ENCODE data around the gene RNF115.

The RNF115 gene

DNA sequence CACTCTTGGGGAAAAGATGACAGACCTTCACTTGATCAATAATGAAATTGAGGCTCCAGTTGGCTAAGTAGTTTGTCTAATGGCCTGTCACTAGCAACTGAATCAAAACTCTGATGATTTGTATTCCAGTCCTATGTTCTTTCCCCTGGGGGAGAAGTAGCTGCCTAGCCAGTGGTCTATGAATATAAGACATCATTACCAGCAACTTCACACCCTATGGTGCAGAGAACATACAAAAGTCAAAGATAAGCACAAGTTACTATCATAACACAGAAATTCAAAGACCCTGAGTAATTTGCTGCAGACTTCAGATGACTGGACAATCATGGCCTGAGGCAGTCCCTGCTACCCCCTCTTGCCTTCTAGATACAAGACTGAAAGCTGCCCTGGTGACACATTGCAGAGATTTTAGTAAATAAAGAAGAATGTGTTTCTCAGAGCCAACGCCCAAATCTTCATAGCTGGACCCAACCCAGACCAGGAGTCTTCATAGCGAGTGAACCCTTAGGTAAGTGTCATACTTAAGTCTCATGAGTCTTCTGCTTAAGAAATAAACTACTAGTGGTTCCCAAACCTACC is 117.7 kb downstream of the RNF115 start:
- Histone ChIP-seq H3K9ac (ENCODE audit: low read depth in 1 of 2, low read length in 2 of 2) (no peak overlapping the region), H3K9me3 (ENCODE audit: control insufficient read depth in 2 of 2, low read length in 2 of 2) (no peaks in the 10 kb centered on the region), H3K4me3 (ENCODE audit: low read length in 2 of 2) (no peak overlapping the region), H3K27ac (ENCODE audit: low read depth in 2 of 2, low read length in 2 of 2) (no peak overlapping the region), H3K27me3 (ENCODE audit: control insufficient read depth in 2 of 2, insufficient read depth in 2 of 2, low read length in 2 of 2) (no peaks in the 10 kb centered on the region), H3K4me1 (ENCODE audit: control insufficient read depth in 2 of 2, insufficient read depth in 2 of 2, low read length in 2 of 2) (peaks cover 0 to 14% of the 10 kb centered on the region in 2 donors), H3K36me3 (ENCODE audit: control insufficient read depth in 2 of 2, insufficient read depth in 2 of 2, low read length in 2 of 2) (no peaks in the 10 kb centered on the region)

DNA sequence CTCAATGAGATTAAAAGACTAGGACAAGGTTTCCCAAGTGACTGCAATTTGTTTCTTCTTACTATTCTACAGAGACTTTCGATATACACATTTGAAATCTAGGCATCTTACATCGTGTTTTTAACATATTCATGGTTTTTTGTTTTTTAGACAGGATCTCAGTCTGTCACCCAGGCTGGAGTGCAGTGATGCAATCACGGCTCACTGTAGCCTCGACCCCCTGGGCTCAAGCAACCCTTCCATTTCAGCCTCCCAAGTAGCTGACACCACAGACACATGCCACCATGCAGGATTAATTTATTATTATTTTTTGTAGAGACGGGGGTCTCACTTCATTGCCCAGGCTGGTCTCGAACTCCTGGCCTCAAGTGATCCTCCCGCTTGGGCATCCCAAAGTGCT is 118.3 kb downstream of the RNF115 start:
- Histone ChIP-seq H3K4me1 (ENCODE audit: control insufficient read depth in 2 of 2, insufficient read depth in 2 of 2, low read length in 2 of 2) (peaks cover 0 to 14% of the 10 kb centered on the region in 2 donors), H3K9ac (ENCODE audit: low read depth in 1 of 2, low read length in 2 of 2) (no peak overlapping the region), H3K27me3 (ENCODE audit: control insufficient read depth in 2 of 2, insufficient read depth in 2 of 2, low read length in 2 of 2) (no peaks in the 10 kb centered on the region), H3K9me3 (ENCODE audit: control insufficient read depth in 2 of 2, low read length in 2 of 2) (no peaks in the 10 kb centered on the region), H3K4me3 (ENCODE audit: low read length in 2 of 2) (no peak overlapping the region), H3K36me3 (ENCODE audit: control insufficient read depth in 2 of 2, insufficient read depth in 2 of 2, low read length in 2 of 2) (no peaks in the 10 kb centered on the region), H3K27ac (ENCODE audit: low read depth in 2 of 2, low read length in 2 of 2) (no peak overlapping the region)

DNA sequence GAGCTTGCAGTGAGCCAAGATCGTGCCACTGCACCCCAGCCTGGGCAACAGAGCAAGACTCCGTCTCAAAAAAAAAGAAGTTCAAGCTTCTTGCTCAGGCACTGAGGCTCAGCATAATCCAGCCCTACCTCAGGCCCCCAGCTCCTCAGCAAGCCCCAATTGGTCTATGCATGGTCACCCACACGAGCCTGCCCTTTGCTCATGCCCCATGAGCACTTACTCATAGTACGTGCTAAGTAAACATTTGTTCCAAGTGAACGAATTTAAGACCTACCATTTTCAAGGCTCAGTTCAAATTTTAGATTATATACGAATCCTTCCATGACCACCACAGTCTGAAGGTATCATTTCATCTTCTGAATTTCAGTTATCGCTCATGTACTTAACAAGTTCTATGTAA is 121.1 kb downstream of the RNF115 start:
- peaks cover 0 to 10% of the 10 kb centered on the region in 2 donors for H3K4me1 ChIP-seq (ENCODE audit: control insufficient read depth in 2 of 2, insufficient read depth in 2 of 2, low read length in 2 of 2)
- no peaks in the 10 kb centered on the region for H3K36me3 ChIP-seq (ENCODE audit: control insufficient read depth in 2 of 2, insufficient read depth in 2 of 2, low read length in 2 of 2)
- H3K9me3 ChIP-seq (ENCODE audit: control insufficient read depth in 2 of 2, low read length in 2 of 2), result no peaks in the 10 kb centered on the region
- H3K27ac ChIP-seq (ENCODE audit: low read depth in 2 of 2, low read length in 2 of 2), result no peak overlapping the region
- no peak overlapping the region for H3K9ac ChIP-seq (ENCODE audit: low read depth in 1 of 2, low read length in 2 of 2)
- H3K4me3 ChIP-seq (ENCODE audit: low read length in 2 of 2), result no peak overlapping the region
- no peaks in the 10 kb centered on the region for H3K27me3 ChIP-seq (ENCODE audit: control insufficient read depth in 2 of 2, insufficient read depth in 2 of 2, low read length in 2 of 2)

DNA sequence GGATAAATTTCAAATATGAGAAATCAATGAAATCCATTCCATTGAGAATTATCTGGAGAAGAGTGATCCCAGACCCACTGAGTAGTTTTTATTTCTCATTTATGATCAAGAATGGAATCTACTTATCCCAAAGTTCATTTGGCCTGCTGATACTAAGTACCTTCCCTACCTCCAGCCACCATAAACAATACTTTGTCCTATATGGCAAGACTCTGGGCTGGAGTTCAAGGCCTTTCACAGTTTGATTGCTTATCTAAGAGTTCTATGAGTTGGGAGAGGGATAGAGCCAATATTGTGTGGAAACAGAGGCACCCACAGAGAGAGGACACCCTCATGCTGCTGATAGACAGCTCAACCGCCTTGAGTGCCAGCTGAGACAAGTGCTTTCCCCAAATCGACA is 121.8 kb downstream of the RNF115 start:
- H3K27me3 ChIP-seq (ENCODE audit: control insufficient read depth in 2 of 2, insufficient read depth in 2 of 2, low read length in 2 of 2), result no peaks in the 10 kb centered on the region
- no peaks in the 10 kb centered on the region for H3K9me3 ChIP-seq (ENCODE audit: control insufficient read depth in 2 of 2, low read length in 2 of 2)

DNA sequence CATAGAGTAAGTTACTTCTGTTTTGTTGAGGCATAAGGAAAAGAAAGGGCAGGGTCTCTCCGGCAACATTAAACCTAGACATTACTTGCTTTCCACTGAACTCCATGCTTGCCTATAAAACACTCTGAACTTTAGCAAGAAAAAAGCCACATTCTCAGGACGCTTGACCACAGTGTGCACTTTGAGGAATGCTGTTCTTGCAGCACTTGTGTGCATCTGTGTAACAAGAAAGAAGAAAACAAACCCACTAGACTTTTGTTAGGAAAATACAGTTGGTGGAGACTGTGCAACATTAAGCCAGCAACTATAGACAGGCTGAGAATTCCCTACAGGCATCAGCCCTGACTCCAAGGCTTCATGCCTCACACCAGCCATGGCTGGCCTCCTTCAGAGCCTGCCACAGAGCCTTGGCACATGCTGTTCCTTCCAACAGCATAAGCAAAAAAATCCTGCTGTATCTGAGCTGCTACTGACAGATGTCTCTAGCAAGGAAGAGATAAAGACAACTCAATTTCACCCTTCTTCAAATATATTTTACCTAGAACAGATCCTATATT is 122.5 kb downstream of the RNF115 start:
- Histone ChIP-seq H3K27ac (ENCODE audit: low read depth in 2 of 2, low read length in 2 of 2) (no peak overlapping the region), H3K4me3 (ENCODE audit: low read length in 2 of 2) (no peak overlapping the region), H3K36me3 (ENCODE audit: control insufficient read depth in 2 of 2, insufficient read depth in 2 of 2, low read length in 2 of 2) (no peaks in the 10 kb centered on the region), H3K9me3 (ENCODE audit: control insufficient read depth in 2 of 2, low read length in 2 of 2) (no peaks in the 10 kb centered on the region), H3K4me1 (ENCODE audit: control insufficient read depth in 2 of 2, insufficient read depth in 2 of 2, low read length in 2 of 2) (no peaks in the 10 kb centered on the region), H3K9ac (ENCODE audit: low read depth in 1 of 2, low read length in 2 of 2) (no peak overlapping the region), H3K27me3 (ENCODE audit: control insufficient read depth in 2 of 2, insufficient read depth in 2 of 2, low read length in 2 of 2) (no peaks in the 10 kb centered on the region)

More for the DNA sequence above, 121.8 kb downstream of the RNF115 start:
- H3K4me1 ChIP-seq (ENCODE audit: control insufficient read depth in 2 of 2, insufficient read depth in 2 of 2, low read length in 2 of 2), result peaks cover 0 to 4% of the 10 kb centered on the region in 2 donors
- no peak overlapping the region for H3K9ac ChIP-seq (ENCODE audit: low read depth in 1 of 2, low read length in 2 of 2)
- no peak overlapping the region for H3K4me3 ChIP-seq (ENCODE audit: low read length in 2 of 2)
- no peak overlapping the region for H3K27ac ChIP-seq (ENCODE audit: low read depth in 2 of 2, low read length in 2 of 2)
- H3K36me3 ChIP-seq (ENCODE audit: control insufficient read depth in 2 of 2, insufficient read depth in 2 of 2, low read length in 2 of 2), result no peaks in the 10 kb centered on the region

DNA sequence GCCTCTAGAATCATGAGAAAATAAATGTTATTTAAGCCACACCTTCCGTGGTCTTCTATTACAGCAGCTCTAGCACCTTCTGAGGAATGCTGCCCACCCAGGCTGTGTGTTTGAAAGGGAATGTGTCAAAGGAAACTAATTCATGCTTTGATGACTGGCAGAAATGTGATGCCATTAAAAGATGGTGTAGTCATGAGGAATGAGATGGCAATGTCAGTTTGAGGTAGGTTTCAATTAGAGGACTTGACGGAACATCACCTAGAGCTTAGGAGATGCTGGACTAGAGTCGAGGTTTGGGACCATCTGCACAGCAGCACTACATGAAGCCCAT is 127.3 kb downstream of the RNF115 start:
- no peaks in the 10 kb centered on the region for H3K4me1 ChIP-seq (ENCODE audit: control insufficient read depth in 2 of 2, insufficient read depth in 2 of 2, low read length in 2 of 2)
- no peak overlapping the region for H3K9ac ChIP-seq (ENCODE audit: low read depth in 1 of 2, low read length in 2 of 2)
- H3K4me3 ChIP-seq (ENCODE audit: low read length in 2 of 2), result no peak overlapping the region
- no peaks in the 10 kb centered on the region for H3K36me3 ChIP-seq (ENCODE audit: control insufficient read depth in 2 of 2, insufficient read depth in 2 of 2, low read length in 2 of 2)
- no peaks in the 10 kb centered on the region for H3K27me3 ChIP-seq (ENCODE audit: control insufficient read depth in 2 of 2, insufficient read depth in 2 of 2, low read length in 2 of 2)
- H3K27ac ChIP-seq (ENCODE audit: low read depth in 2 of 2, low read length in 2 of 2), result no peak overlapping the region
- H3K9me3 ChIP-seq (ENCODE audit: control insufficient read depth in 2 of 2, low read length in 2 of 2), result no peaks in the 10 kb centered on the region

DNA sequence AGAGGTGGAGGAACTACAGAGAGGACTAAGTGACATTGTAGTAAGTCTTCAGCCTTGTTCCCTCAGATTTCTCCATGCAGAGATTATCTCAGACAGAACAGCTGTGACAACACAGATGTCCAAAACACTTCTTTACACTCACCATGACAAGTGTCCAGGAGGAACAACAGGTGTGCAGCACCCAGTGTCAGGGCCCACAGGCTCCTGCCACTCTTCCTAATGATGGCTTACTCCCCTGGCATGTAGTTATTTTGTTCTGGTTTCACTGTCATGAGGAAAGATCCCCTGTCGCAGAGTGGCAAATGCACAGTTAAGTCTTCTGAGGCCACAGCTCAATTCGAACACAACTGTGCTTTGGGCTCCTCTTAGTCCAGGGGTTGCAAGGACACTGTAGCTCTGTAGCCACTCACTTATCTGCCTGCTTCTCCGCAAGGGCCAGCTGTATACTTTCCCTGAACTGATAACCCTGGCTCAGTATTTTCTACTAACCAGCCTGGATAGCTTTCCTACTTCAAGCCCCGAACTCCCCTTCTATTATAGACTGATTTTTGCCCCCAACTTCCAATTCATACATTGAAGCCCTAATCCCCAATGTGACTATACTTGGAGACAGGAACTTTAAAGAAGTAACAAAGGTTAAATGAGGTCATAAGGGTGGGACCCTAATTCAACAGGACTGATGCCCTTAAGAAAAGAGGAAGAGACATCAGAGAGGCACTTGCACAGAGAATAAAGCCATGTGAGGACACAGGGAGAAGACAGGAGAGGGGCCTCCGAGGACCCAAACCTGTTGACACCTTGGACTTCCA is 127.9 kb downstream of the RNF115 start:
- H3K36me3 ChIP-seq (ENCODE audit: control insufficient read depth in 2 of 2, insufficient read depth in 2 of 2, low read length in 2 of 2), result no peaks in the 10 kb centered on the region
- peaks cover 0 to 2% of the 10 kb centered on the region in 2 donors for H3K4me1 ChIP-seq (ENCODE audit: control insufficient read depth in 2 of 2, insufficient read depth in 2 of 2, low read length in 2 of 2)
- H3K27me3 ChIP-seq (ENCODE audit: control insufficient read depth in 2 of 2, insufficient read depth in 2 of 2, low read length in 2 of 2), result no peaks in the 10 kb centered on the region
- no peak overlapping the region for H3K9ac ChIP-seq (ENCODE audit: low read depth in 1 of 2, low read length in 2 of 2)
- no peaks in the 10 kb centered on the region for H3K9me3 ChIP-seq (ENCODE audit: control insufficient read depth in 2 of 2, low read length in 2 of 2)
- no peak overlapping the region for H3K27ac ChIP-seq (ENCODE audit: low read depth in 2 of 2, low read length in 2 of 2)
- H3K4me3 ChIP-seq (ENCODE audit: low read length in 2 of 2), result no peak overlapping the region

DNA sequence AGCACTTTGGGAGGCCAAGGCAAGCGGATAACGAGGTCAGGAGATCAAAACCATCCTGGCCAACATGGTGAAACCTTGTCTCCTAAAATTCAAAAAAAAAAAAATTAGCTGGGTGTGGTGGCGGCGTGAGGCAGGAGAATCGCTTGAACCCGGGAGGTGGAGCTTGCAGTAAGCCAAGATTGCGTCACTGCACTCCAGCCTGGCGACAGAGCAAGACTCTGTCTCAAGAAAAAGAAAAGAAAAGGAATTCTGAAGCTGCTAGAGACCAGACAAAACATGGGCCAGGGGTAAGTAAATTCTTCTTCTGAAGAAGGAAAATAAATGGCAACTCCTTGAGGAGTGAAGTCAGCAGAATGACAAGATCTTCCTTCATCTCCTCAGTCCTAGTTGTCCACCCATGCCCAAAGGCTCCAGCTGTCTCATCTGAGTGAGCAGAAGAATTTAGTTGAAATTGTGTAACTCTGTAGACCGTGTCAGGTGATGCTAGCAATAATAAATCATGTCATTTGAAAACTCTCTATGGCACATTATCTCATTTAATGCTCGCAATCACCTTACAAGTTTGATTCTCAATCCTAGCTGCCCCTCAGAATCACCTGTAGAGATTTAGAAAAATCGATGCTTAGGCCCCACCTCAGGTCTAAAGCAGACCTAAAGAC is 131.0 kb downstream of the RNF115 start:
- Histone ChIP-seq H3K27me3 (ENCODE audit: control insufficient read depth in 2 of 2, insufficient read depth in 2 of 2, low read length in 2 of 2) (no peaks in the 10 kb centered on the region), H3K4me1 (ENCODE audit: control insufficient read depth in 2 of 2, insufficient read depth in 2 of 2, low read length in 2 of 2) (peaks cover 0 to 6% of the 10 kb centered on the region in 2 donors), H3K9ac (ENCODE audit: low read depth in 1 of 2, low read length in 2 of 2) (no peak overlapping the region), H3K9me3 (ENCODE audit: control insufficient read depth in 2 of 2, low read length in 2 of 2) (no peaks in the 10 kb centered on the region), H3K36me3 (ENCODE audit: control insufficient read depth in 2 of 2, insufficient read depth in 2 of 2, low read length in 2 of 2) (no peaks in the 10 kb centered on the region), H3K4me3 (ENCODE audit: low read length in 2 of 2) (no peak overlapping the region), H3K27ac (ENCODE audit: low read depth in 2 of 2, low read length in 2 of 2) (no peak overlapping the region)

DNA sequence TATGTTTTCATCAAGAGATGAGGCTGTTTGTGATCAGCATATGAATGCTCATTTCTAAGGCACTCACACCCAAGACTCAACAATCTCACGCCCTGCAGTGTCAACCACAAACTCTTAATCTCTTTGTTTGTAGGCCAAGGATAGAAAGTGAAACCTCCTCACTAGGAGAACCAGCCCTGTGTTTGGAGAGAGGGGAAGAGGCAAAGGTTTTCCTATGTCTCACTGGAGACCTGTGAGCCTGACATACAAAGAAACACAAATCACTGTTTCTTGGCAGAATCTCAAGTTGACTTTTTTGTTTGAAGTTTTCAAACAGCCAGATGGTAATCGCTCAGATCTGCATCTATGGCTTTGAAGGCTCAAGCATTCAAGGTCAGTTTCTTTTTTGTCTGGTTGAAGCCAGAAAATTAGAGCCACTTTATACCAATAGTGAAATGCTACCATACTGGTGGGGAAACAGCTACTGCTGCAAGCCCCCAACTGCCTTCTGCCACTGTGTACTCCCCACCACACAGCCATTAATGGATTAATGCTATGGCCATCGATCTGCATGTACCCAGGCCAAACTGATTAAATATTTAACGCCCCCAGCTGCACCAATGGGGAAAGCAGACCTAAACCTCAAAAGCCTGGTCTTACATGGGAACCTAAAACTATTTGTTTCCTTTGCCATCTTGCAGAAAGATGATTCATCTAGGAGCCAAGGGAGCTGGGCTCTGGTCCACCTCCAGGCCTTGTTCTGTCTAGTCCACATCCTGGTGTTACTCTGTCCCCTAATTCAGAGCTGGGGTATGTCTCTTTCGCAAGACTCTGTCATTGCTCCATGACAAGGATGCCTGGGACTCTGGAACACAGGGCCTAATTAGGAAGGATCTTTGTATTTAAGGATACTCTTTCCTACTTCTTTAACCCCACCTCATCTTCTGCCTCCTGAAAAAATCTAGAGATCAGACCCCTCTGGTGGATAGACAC is 133.0 kb downstream of the RNF115 start:
- Histone ChIP-seq H3K27ac (ENCODE audit: low read depth in 2 of 2, low read length in 2 of 2) (no peak overlapping the region), H3K27me3 (ENCODE audit: control insufficient read depth in 2 of 2, insufficient read depth in 2 of 2, low read length in 2 of 2) (no peaks in the 10 kb centered on the region), H3K36me3 (ENCODE audit: control insufficient read depth in 2 of 2, insufficient read depth in 2 of 2, low read length in 2 of 2) (no peaks in the 10 kb centered on the region), H3K9ac (ENCODE audit: low read depth in 1 of 2, low read length in 2 of 2) (no peak overlapping the region), H3K4me3 (ENCODE audit: low read length in 2 of 2) (no peak overlapping the region), H3K9me3 (ENCODE audit: control insufficient read depth in 2 of 2, low read length in 2 of 2) (no peaks in the 10 kb centered on the region), H3K4me1 (ENCODE audit: control insufficient read depth in 2 of 2, insufficient read depth in 2 of 2, low read length in 2 of 2) (peaks cover 0 to 6% of the 10 kb centered on the region in 2 donors)

All from mucosa of rectum (tissue), 2 donors.